Activated T-helper 1 cell treated with anti-CD3 and anti-CD28 coated beads, Interleukin-12 subunit alpha, Interleukin-12 subunit beta, Interleukin-2, Interleukin-4 antibody, amounts not matched to agents 30 ng/mL and 10 ng/mL and 1 ng/mL, durations not matched to agents 14 hours and 24 hours and 36 hours (primary cell): ENCODE results near the gene FAM13A. TPM values are rescaled to one million over a fixed set of nuclear protein-coding genes. Genes with fewer than 3 reads are reported as not detected.
"Not testable (repeated sequence)": the region's sequence is repeated elsewhere in the genome, so short reads cannot be mapped to it uniquely, and the experiment has no call there.

Experiments
- DNase-seq: peaks from one replicate; pipeline ENCODE4 v3.0.0; 2021; ENCODE audit warnings: low spot score
- H3K27ac Mint-ChIP-seq: one replicate; pipeline ENCODE4 v1.8.0; 2021; ENCODE audit warnings: mild to moderate bottlenecking, mixed read lengths
- H3K27me3 Mint-ChIP-seq: one replicate; pipeline ENCODE4 v1.8.0; 2022; ENCODE audit warnings: mild to moderate bottlenecking, moderate library complexity, mixed read lengths; ENCODE audit not compliant: insufficient read depth
- H3K36me3 Mint-ChIP-seq: one replicate; pipeline ENCODE4 v1.8.0; 2021; ENCODE audit warnings: low read depth, mixed read lengths
- H3K4me1 Mint-ChIP-seq: one replicate; pipeline ENCODE4 v1.8.0; 2021; ENCODE audit warnings: low read depth, mixed read lengths
- H3K4me3 Mint-ChIP-seq: one replicate; pipeline ENCODE4 v1.8.0; 2021; ENCODE audit warnings: mild to moderate bottlenecking, moderate library complexity, mixed read lengths
- H3K9me3 Mint-ChIP-seq: one replicate; pipeline ENCODE4 v1.8.0; 2021; ENCODE audit warnings: mixed read lengths
- intact Hi-C: fragments of 100-400 bp; cut with micrococcal nuclease; formaldehyde crosslinking; loops from one replicate; pipeline ENCODE4 v1.15.1; 2024
- total RNA-seq: library from RNA; stranded (reverse); gene quantifications from 2 replicates; pipeline ENCODE4 v1.2.3, GENCODE V29; 2022

Gene FAM13A
- total RNA-seq, 1 donor from 2014 or later = 3.0 TPM

GRCh38 chr4:89064848-89065247 is 7.9 kb upstream of the FAM13A start:
- Mint-ChIP-seq H3K4me3 (no peak overlapping the region), H3K27me3 (no peaks in the 10 kb centered on the region), H3K27ac (no peak overlapping the region), H3K9me3 (peaks cover 40% of the 10 kb centered on the region), H3K36me3 (no peaks in the 10 kb centered on the region), H3K4me1 (no peaks in the 10 kb centered on the region)
- DNase-seq = no peak
- intact Hi-C loops = no loop called here

- H3K27me3 Mint-ChIP-seq, intact Hi-C loops, H3K36me3 Mint-ChIP-seq: not testable (repeated sequence)
These were observed 859 bp upstream of the FAM13A start for GRCh38 chr4:89057844-89058243.

GRCh38 chr4:89056292-89056952 is 563 bp downstream of the FAM13A start:
- no peaks in the 10 kb centered on the region for H3K27me3 Mint-ChIP-seq
- peaks cover 8% of the 10 kb centered on the region for H3K4me1 Mint-ChIP-seq
- intact Hi-C loops = no loop called here
- no peak for DNase-seq
- no peaks in the 10 kb centered on the region for H3K36me3 Mint-ChIP-seq
- no peak overlapping the region for H3K27ac Mint-ChIP-seq
- no peak overlapping the region for H3K4me3 Mint-ChIP-seq
- peaks cover 12% of the 10 kb centered on the region for H3K9me3 Mint-ChIP-seq

More at GRCh38 chr4:89057844-89058243, 859 bp upstream of the FAM13A start:
- not testable (repeated sequence) for DNase-seq, H3K27ac Mint-ChIP-seq, H3K4me1 Mint-ChIP-seq, H3K4me3 Mint-ChIP-seq
- H3K9me3 Mint-ChIP-seq = peaks cover 25% of the 10 kb centered on the region

GRCh38 chr4:89055157-89056080 is 1.6 kb downstream of the FAM13A start:
- H3K4me1 Mint-ChIP-seq = peaks cover 8% of the 10 kb centered on the region
- H3K4me3 Mint-ChIP-seq = no peak overlapping the region
- H3K36me3 Mint-ChIP-seq = no peaks in the 10 kb centered on the region
- H3K27ac Mint-ChIP-seq = no peak overlapping the region
- no peaks in the 10 kb centered on the region for H3K27me3 Mint-ChIP-seq
- H3K9me3 Mint-ChIP-seq = peaks cover 2% of the 10 kb centered on the region
- intact Hi-C loops = no loop called here
- DNase-seq = no peak

- H3K9me3 Mint-ChIP-seq = no peaks in the 10 kb centered on the region
- H3K36me3 Mint-ChIP-seq = no peaks in the 10 kb centered on the region
- no peaks in the 10 kb centered on the region for H3K27me3 Mint-ChIP-seq
- no peak for DNase-seq
- H3K4me3 Mint-ChIP-seq = no peak overlapping the region
- intact Hi-C loops = no loop called here
- H3K27ac Mint-ChIP-seq = no peak overlapping the region
- H3K4me1 Mint-ChIP-seq = peaks cover 8% of the 10 kb centered on the region
These were observed 2.4 kb downstream of the FAM13A start for GRCh38 chr4:89054627-89055026.

GRCh38 chr4:89049853-89050252 is 7.1 kb downstream of the FAM13A start:
- Mint-ChIP-seq H3K4me3 (no peak overlapping the region), H3K27me3 (peaks cover 1% of the 10 kb centered on the region), H3K9me3 (no peaks in the 10 kb centered on the region), H3K27ac (no peak overlapping the region), H3K36me3 (no peaks in the 10 kb centered on the region), H3K4me1 (no peaks in the 10 kb centered on the region)
- no peak for DNase-seq
- intact Hi-C loops = no loop called here

- Mint-ChIP-seq H3K4me1 (no peaks in the 10 kb centered on the region), H3K27ac (no peak overlapping the region), H3K36me3 (no peaks in the 10 kb centered on the region), H3K27me3 (peaks cover 1% of the 10 kb centered on the region), H3K4me3 (no peak overlapping the region), H3K9me3 (no peaks in the 10 kb centered on the region)
- no peak for DNase-seq
- intact Hi-C loops = no loop called here
These were observed 7.9 kb downstream of the FAM13A start for GRCh38 chr4:89048906-89049601.

- no peak overlapping the region for H3K4me3 Mint-ChIP-seq
- H3K4me1 Mint-ChIP-seq = no peaks in the 10 kb centered on the region
- intact Hi-C loops = no loop called here
- no peaks in the 10 kb centered on the region for H3K36me3 Mint-ChIP-seq
- H3K9me3 Mint-ChIP-seq = no peaks in the 10 kb centered on the region
- H3K27ac Mint-ChIP-seq = no peak overlapping the region
- peaks cover 6% of the 10 kb centered on the region for H3K27me3 Mint-ChIP-seq
- DNase-seq = no peak
These were observed 12.7 kb downstream of the FAM13A start for GRCh38 chr4:89044147-89044900.

GRCh38 chr4:89042055-89042454 is 14.9 kb downstream of the FAM13A start:
- DNase-seq = no peak
- H3K36me3 Mint-ChIP-seq = no peaks in the 10 kb centered on the region
- peaks cover 5% of the 10 kb centered on the region for H3K27me3 Mint-ChIP-seq
- H3K4me1 Mint-ChIP-seq = no peaks in the 10 kb centered on the region
- no peak overlapping the region for H3K27ac Mint-ChIP-seq
- H3K9me3 Mint-ChIP-seq = peaks cover 4% of the 10 kb centered on the region
- intact Hi-C loops = no loop called here
- no peak overlapping the region for H3K4me3 Mint-ChIP-seq

- Mint-ChIP-seq H3K36me3 (no peaks in the 10 kb centered on the region), H3K9me3 (peaks cover 17% of the 10 kb centered on the region), H3K4me3 (no peak overlapping the region), H3K27ac (no peak overlapping the region), H3K4me1 (no peaks in the 10 kb centered on the region), H3K27me3 (peaks cover 5% of the 10 kb centered on the region)
- DNase-seq = no peak
- intact Hi-C loops = no loop called here
These were observed 17.2 kb downstream of the FAM13A start for GRCh38 chr4:89039730-89040338.

GRCh38 chr4:89036535-89036934 is 20.4 kb downstream of the FAM13A start:
- Mint-ChIP-seq H3K27ac (no peak overlapping the region), H3K27me3 (peaks cover 5% of the 10 kb centered on the region), H3K4me1 (no peaks in the 10 kb centered on the region), H3K36me3 (no peaks in the 10 kb centered on the region), H3K4me3 (no peak overlapping the region), H3K9me3 (peaks cover 19% of the 10 kb centered on the region)
- no peak for DNase-seq
- intact Hi-C loops = no loop called here

- Mint-ChIP-seq H3K27me3 (peaks cover 14% of the 10 kb centered on the region), H3K4me1 (no peaks in the 10 kb centered on the region), H3K4me3 (no peak overlapping the region), H3K9me3 (peaks cover 13% of the 10 kb centered on the region), H3K27ac (no peak overlapping the region), H3K36me3 (no peaks in the 10 kb centered on the region)
- intact Hi-C loops = no loop called here
- DNase-seq = no peak
These were observed 25.7 kb downstream of the FAM13A start for GRCh38 chr4:89031272-89031671.
